ENCODE results near the gene CAPZB.

Gene CAPZB

DNA sequence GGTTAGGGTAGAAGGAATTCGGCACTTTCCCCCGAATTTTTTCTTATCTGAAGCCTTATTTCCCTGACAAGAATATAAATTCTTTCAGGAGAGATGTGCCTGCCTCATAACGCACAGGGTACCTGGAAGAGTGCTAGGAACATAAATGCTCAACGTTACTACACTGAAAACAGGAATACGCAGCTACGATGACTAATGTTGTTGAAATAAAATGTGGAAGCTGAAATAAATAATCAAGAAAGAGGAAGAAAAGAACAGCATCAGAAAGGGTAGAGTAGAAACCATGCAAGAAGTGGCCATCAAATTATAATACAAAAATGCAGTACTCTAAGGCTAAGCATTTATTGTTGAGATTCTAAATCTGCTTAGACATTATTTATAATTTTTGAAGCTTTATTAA, 139.3 kb downstream of the CAPZB start:
- no peak for DNase-seq (ENCODE audit: low read depth)

DNA sequence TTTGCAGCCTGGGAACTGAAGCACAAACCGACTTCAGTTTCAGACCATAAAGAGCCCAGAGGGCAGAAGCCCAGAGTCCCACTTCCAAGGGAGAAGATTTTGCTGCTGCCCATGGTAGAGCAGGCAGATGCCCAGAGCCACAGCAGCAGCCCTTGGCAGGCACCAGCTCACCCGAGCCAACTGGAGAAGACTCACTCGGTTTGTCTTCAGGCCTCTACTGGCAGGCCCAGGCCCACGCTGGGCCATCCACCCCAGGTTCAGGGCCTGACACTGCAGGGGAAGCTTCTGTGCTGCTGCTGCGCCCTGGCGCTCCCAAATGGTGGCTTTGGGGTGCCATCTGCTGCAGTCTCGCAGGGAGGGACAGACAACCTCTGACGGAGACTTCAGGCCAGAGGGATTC, 139.9 kb downstream of the CAPZB start:
- DNase-seq (ENCODE audit: low read depth) = no peak

DNA sequence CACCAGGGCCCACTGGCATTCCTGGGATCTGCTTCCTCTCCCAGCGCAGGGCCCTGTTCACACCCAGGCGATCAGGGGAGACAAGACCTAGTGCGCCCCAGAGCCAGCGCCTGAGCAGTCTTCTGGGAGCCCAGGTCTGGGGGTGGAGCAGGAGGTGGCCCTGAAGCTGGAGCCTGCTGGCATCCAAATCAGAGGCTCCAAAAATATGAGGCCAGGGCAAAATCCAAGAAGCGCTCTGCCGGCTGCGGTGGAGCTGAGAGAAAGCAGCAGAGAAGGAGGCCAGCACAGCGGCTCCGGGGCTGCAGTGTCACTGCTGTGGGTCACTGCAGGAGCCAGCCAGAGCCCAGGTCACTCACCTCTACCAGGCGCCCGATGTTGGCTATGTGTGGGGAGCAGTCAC, 140.5 kb downstream of the CAPZB start:
- no peak for DNase-seq (ENCODE audit: low read depth)

DNA sequence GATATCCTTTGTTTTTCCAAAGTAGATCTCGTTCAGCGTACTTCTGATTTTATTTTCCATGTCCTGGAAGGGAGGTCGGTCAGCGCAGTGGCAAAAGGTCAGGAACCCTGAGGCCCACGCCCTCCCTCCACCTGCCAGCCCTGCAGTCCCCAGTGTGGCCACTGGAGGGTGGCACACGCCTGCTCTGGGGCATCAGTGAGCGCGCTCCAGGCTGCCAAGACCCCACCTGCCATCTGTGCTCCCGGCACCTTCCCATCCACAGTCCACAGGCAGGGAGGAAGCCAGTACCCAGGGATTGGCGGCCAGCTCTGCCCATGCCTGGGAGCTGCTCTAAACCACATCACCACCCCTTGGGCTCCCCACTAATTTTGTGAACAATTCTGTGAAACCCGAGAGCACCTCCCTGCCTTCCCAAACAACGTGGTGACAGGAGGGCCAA, 140.9 kb downstream of the CAPZB start:
- DNase-seq (ENCODE audit: low read depth) = no peak

DNA sequence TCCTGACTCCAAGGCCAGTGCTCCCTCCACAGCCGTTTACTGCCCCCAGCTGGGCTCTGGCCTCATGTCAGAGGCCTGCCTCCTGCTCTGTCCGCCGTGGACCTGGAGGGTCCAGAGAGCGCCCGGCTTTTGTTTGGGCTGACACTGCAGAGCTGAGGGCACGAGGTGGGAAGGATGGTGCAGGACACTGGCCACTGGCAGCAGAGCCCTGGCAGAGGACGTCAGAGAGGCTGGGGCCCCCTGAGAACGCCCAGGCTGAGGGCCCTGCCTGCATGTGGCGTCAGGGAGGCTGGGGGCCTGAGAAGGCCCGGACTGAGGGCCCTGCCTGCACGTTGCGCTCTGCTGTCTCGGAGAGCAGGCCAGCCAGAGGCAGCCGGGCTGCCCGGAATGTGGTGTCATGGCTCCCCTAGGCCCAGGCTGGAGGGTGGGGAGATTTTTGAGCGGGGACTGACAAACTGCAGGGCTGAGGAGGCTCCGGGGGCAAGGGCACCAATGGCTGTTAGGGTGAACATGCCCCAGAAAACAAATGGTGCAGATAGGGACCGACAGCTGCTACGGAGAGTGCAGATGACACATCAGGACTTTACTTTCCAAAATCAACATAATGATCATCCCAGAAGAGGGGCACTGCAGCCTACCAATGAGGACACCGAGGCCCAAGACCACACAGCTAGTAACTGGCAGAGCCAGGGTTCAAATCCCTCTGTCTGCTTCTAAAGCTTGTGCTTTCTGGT, 141.6 kb downstream of the CAPZB start:
- DNase-seq (ENCODE audit: low read depth) = no peak

DNA sequence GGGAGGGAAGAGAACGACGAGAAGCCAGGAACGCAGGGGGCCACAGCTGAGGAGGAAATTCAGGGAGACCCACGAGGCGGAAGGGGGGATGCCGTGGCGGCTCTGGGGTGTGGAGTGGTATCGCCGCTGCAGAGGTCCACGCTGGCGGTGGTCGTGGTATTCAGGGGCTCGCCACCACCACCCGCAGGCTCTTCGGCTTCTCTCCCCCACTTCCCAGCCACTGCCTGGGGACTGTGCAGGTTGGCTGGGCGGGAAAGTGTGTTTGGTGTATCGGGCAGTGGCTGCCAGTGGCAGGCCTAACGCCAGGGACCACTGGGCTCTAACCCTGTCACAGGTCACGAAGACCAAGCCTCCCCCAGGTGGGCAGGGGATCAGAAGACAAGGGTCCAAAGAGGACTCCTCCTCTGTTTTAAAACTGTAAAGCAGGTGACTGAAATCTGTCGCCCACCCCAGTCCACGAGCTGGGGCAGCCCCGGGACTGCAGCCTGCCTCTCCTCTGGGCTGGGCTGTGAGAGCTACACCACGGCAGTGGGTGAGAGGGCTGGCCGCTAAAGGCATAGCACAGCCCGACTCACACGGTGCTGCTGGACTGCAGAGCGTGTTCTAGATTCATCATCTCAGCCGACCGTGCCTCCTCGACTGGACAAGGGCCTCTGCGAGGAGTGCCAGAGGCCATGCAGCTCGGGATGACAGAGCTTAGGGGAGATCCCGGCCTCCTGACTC, 142.3 kb downstream of the CAPZB start:
- DNase-seq (ENCODE audit: low read depth) = no peak

DNA sequence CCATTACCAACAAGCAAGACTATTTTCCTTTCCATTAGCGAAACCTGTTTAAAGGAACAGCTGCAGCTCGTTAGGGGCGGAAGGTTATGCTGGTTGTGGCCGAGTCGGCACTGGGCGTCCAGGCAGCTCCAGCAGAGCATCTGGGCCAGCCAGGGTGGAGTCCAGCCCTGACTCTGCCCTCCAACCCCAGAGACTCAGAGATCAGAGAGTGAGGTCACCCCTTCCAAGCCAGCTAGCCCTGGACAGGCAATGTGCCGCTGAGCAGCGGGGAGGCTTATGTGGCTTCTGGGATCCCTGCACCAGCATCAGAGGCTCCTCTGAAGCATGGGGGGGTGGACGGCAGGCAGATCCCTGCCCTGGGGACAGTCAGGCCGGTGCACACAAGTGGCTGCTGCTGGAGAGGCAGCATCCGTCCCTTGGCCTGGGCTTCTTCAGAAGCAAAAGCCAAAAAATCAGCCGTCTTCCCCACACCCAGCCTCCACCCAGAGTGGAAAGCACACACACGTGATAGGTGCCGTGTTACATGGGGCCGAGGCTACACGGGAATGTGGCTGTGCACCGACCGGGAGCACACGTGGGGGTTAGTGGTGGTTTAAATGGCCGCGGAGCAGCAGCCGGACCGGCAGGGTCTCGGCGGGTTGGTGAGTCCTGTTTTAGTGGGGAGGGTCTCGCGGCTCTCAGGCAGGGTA, 143.1 kb downstream of the CAPZB start:
- DNase-seq (ENCODE audit: low read depth) = no peak

DNA sequence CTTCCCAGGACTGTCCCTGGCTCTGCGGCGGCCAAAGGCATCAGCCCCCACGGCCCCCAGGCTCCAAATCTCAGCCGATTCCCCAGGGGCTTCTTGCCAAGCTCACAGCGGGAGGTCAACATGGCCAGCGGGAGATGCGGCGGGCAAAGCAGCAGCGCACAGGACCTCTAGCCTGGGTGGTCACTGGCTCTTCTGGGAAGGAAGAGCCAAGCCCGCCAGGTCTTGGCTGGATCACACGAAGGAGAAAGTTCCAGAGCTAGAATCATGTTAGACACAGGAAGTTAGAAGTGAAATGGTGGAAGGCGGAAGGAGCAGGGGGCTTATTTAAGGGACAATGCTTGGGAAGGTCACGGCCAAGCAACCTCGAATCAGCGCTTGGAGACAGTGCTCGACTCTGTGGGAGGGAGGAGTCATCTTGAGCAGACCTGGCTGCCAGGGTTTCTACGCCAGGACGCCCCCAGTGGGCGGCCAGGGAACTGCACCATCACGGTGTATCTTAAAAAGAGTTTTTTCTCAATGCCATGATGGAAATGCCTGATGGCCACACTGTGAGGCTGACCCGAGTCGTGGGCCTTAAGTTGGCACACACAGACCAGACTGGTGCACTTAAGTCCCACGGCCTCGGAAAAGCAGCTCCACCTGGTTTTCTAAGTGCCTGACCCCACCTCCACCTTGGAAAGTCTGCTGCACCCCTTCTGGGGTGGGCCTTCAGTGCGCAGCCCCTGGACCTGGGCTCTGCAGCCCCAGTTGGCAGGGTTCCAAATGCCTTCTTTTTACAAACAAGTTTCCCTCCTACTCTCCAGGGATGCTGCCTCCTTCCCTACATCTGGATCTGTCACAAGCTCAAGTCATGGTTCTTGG, 143.9 kb downstream of the CAPZB start:
- DNase-seq (ENCODE audit: low read depth) = peak; percentile 37

DNA sequence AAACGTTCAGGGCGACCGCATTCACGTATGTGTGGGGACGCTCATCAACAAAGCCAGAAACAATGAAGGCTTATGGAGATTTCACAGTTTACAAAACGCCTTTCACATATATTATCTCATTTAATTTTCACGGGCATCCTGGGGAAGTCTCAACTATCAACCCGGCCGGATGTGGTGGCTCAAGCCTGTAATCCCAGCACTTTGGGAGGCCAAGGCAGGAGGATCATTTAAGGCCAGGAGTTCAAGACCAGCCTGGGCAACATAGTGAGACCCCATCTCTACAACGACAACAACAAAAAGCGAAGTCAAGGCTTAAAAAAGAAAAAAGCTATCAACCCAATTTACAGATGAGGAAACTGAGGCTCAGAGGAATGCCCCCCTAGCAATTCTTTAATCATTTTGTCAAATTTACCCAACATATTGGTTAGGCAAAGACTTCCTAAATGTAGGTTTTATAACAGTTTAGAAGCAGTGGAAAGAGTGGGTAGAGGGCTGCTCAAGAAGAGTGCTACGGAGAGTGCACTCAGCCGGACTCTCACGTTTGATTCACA, 144.9 kb downstream of the CAPZB start:
- no peak for DNase-seq (ENCODE audit: low read depth)

DNA sequence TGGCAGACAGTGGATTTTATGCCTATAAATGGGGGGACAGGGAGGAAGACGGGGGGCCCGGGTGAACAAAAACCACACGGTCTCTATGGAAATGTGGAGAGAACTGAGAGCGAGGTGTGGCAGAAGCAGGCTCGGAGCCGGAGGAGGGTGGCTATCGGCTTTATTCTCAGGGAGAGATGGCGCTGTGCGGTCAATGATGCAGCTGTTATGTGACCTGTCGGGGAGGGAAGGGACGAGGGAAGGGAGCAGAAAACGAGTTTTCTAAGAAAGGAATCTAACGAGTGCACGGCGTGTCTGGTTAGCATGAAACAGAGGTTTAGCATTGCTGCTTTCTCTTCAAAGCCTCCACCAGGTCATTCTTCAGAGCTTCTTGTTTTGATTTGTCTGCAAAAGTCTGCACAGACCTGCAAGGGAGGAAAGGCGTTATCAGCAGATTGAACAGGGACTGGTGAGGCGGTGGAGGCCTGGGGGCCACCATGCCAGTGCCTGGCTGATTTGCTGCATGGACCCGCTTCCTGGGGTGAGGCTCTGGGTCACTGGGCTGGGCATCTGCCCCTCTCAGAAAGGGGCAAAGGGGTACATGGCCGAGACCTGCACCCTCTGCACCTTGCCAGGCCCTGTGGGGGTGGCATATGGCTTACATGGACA, 146.0 kb downstream of the CAPZB start:
- no peak for DNase-seq (ENCODE audit: low read depth)

DNA sequence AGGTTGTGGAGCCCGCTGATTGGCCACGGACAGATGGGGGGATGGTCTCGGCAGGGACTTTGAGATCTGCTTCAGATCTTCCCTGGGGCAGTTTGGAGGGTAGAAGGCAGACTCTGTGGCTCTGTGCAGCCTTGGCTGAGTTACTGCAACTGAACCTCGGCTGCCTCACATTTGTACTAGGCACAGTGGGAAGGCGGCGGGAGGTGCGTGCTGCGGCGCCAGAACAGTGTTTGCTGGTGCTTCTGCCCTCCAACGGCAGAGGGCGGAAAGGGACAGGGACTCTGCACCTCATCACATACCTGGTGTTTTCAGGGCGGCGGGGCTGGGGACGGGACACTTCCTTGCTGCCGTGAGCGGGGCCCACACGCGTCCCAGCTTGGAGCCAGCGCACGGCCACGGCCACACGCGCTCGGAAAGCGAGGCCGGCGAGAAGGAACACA, 147.0 kb downstream of the CAPZB start:
- DNase-seq (ENCODE audit: low read depth) = no peak

DNA sequence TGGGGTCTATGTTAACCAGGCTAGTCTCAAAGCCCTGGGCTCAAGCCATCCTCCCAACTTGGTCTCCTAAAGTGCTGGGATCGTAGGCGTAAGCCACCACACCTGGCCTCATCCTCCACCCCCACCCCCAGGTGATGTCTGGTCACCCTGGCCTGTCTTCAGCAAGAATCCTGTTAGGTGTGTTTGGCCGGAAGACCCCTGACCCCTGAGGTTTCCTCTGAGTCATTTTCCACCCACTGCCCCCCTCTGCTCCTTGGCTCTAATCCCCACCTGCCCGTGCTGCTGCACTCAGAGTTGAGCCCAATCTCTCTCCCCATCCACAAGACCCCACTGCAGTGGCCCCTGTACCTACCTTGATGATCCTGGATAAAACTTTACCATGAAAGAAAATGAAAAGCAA, 148.1 kb downstream of the CAPZB start:
- no peak for DNase-seq (ENCODE audit: low read depth)

DNA sequence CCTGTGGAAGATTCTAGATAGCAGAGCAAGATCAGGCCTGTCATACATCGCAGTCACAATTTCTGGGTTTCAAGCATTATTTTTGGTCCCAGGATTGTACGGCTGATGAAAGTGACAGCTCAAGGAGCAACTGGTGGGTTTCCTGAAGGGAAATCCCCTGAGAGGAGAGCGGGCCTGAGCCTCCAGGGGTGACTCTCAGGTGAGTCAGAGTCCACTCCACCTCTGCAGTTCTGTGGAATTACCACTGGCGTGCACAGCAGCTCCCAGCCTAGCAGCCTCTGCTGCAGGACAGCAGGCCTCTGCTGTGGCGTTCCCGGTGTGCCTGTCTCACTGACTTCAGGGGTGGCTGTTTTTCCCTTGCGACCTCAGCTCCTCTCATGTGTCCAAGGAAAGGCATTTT, 148.8 kb downstream of the CAPZB start:
- DNase-seq (ENCODE audit: low read depth) = no peak

DNA sequence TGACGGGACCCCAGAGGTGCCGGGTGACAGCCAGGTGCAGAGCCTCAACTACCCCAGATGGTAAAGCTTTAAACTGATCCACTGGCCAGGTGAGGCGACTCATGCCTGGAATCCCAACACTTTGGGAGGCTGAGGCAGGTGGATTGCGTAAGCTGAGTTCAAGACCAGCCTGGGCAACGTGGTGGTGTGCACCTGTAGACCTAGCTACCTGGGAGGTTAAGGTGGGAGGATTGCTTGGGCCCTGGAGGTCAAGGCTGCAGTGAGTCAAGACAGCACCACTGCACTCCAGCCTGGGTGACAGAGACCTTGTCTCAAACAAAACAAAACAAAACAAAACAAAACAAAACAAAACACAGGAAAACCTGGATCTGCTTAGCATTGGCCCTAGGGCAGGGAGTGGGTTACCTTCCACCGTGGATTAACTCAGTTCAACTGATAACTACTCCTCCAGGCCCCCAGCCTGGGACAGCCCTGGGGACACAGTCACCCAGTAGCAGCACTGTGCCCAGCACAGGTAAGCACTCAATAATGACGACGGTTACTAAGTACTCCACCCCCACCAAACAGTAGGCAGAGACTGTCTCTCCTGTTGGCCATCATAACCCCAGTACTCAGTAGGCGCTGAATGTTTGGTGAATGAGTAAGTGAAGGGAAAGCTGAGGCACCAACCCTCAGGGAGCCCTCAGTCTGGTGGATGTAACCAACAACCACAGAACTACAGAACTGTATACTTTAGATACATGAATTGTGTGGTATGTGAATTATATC, 151.6 kb downstream of the CAPZB start:
- no peak for DNase-seq (ENCODE audit: low read depth)

DNA sequence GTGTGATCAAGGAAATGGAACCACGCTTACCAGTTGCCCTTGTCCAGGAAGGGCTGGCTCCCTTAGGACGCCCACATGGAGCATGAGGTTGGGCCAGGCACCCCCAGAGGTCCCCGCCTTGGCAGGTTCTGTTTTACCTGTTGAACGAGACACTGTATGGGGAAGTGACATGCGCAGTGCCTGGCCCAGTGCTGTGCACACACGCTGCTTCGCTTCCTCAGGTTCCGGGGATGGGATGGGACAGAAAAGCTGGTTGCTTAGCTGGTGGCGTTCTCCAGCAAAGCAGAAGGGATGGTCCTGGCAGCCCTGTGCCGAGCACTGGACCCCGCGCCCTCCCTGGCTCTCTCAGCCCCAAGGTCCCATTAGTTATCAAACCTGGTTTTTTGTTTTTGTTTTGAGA, 152.5 kb downstream of the CAPZB start:
- DNase-seq (ENCODE audit: low read depth) = no peak

DNA sequence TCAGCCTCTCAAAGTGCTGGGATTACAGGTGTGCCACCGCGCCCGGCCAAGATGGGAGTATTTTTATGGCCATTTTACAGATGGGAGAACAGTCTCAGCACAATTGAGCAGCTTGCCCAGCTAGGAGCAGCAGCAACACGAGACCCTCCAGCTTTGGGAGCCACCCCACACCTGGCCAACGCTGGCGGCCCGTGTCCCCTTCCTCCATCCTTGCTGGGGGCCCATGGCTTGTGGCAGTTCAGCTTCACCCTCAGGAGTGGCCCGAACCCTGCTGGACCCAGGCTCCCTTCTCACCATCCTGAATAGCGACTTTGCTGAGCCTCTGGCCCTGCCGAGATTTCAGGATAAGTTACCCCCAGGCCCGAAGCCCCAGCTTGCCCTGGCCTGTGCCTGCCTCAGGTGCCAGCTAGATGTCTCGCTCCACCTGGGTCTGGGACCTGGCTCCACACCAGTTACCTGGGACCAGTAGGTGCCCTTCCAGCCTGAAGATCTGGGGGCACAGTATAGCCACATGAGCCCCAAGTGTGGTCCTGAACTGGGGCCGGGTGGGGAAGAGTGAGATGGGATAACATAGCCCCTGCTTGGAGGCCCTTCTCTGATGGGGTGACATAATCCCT, 154.0 kb downstream of the CAPZB start:
- no peak for DNase-seq (ENCODE audit: low read depth)

DNA sequence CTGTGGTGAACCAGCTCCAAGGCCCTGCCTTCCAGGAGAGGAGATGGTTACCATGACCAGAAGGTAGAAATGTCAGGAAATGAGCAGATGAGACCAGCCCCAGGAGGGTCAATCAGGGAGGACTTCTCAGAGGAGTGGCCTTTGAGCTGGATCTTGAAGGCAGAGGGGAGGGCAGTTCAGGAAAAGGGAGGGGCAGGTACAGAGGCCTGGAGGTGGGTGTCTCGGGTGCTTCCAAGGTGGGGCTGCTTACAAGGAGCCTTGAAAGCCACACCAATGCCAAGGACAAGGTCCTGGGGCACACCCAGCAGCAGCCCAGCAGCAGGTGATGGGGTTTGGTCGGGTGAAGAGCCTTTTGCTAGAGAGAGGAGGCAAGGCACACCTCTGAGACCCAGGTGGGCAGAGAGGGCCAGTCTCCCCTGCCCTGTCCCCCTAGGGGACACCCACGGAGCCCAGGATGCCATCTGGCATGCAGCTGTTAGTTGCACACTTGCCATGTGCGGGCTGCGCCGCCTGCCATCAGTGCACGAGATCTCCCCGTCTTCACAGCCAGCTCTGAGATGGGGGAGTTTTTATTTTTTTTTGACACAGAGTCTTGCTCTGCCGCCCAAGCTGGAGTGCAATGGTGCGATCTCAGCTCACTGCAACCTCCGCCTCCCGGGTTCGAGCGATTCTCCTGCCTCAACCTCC, 154.7 kb downstream of the CAPZB start:
- no peak for DNase-seq (ENCODE audit: low read depth)

DNA sequence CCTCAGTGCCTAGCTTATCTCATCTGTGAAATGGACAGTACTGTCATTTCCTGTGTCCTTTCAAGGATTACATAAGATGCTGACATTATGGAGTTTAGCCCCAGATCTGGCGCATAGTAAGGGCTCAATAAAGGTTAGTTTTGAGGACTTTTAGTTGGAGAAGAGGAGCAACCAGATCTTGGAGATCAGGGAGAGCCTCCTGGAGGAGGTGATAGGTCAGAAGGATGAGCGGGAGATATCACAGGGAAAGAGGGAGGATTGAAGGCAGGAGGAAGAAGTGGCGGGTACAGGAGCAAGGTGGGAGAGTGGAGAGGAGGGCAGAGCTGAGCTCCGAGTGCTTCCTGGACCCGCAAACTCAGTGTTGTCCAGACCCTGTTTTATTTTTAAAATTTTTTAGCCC, 155.7 kb downstream of the CAPZB start:
- no peak for DNase-seq (ENCODE audit: low read depth)

DNA sequence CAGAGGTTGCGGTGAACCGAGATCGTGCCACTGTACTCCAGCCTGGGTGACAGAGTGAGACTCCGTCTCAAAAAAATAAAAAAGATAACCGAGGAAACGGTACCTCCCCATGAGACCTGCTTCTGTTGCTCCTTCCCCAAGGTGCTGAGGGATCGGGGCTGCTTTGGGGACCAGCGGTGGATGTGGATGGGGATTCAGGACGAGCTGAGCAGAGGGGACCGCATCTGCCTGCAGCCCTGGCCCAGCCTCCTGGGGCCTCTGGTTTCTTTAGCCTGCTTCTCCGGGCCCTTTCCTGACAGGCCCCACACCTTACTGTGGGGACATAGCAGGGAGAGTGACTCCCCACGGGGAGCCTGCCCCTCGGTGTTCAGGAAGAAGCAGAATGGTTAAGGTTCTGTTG, 156.2 kb downstream of the CAPZB start:
- DNase-seq (ENCODE audit: low read depth) = no peak

DNA sequence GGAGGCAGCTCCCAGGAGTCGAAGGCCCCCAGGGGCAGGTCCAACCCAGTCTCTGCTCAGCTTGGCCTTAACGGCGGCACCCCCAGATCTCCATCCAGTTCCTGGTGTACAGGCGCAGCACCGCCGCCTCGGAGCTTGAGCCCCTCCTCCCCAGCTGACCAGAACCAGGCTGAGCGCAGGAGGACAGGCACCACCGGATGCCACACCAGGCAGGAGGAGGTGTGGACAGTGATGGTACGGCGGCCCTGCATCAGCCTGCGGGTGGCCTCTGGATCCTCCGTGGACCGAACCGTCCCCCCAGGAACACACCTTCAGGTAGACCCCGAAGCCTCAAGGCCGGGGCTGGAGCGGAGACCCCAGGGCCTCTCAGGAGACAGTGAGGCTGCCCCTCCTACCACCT, 156.9 kb downstream of the CAPZB start:
- no peak for DNase-seq (ENCODE audit: low read depth)

Measured in non-pigmented ciliary epithelial cell (primary cell).